CD4-positive, alpha-beta T cell treated with Interleukin-4 for 1 hour (primary cell): ENCODE results near the gene PREPL.
"Not testable (repeated sequence)": the region's sequence is repeated elsewhere in the genome, so short reads cannot be mapped to it uniquely, and the experiment has no call there.

Experiments
- DNase-seq, 2 donors: peaks; one replicate each; pipeline ENCODE4 v3.0.0-alpha.2; 2020 to 2022

The PREPL gene

DNA sequence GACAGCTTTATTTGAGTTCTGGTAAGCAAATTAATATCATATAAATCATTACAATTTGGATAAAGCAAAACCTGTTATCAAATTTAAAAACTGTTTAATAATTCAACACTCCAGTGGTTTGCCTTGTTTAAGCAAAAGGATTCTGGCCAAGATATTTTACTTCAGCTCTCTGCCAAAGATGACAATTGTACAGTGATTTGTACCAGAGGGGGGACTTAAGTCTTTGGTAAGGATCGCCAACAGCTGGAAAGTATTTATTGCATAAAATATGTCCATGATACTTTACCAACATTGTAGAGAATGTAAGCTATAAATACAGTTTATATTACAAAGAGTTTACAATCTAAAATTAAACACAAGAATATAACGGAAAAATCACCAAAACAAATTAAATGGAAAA lies 13.8 kb downstream of the PREPL start:
- DNase-seq, result no peak

GRCh38 chr2:44342854-44343253 lies 18.4 kb downstream of the PREPL start:
- peak; percentile 23 to 39 for DNase-seq

DNA sequence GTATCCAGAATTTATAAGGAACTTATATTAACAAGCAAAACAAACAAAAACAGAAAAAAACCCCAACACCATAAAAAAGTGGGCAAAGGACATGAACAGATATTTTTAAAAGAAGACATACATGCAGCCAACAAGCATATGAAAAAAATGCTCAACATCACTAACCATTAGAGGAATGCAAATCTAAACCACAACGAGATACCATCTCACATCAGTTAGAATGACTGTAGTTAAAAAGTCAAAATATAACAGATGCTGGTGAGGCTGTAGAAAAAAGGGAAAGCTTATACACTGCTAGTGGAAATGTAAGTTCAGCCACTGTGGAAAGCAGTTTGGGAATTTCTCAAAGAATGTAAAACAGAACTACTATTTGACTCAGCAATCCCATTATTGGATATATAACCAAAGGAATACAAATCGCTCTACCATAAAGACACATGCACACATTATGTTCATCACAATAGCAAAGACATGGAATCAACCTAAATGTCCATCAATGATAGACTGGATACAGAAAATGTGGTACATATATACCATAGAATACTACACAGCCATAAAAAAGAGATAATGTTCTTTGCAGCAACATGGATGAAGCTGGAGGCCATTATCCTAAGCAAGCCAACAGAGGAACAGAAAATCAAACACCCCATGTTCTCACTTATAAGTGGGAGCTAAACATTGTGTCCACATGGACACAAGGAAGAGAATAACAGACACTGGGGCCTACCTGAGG lies 25.3 kb downstream of the PREPL start:
- DNase-seq, result no peak

GRCh38 chr2:44333994-44334393 lies 27.3 kb downstream of the PREPL start:
- no peak for DNase-seq

DNA sequence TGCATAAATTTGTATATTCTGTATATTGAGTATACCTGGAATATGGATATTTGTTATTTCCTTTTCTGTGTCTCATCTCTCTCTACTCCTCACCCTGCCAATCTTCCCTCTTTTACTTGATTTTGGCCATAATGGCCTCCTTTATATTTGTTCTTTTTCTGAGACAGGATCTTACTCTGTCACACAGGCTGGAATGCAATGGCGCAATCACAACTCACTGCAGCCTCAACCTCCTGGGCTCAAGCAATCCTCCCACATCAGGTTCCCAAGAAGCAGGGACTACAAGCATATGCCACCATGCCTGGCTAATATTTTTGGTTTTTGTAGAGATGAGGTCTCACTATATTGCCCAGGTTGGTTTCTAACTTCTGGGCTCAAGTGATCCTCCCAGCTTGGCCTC lies 30.5 kb downstream of the PREPL start:
- no peak for DNase-seq

DNA sequence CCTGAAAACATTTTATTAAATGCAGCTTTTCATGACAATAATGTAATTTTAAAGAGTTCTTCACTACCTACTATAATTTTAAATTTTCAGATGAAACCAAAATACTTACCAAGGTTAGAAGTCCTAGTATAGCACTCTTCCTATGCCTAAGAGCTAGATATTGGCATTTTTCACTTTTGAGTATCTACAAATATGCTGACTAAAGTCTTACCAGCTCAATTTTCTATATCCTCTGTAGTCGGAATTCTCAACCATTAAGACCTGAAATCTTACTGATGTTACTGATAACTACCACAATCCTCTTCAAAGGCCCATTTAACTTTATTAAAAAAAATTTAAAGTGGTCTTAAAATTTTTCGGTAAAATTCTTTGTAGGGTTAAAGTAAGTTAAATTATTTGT lies 32.0 kb downstream of the PREPL start:
- no peak for DNase-seq

DNA sequence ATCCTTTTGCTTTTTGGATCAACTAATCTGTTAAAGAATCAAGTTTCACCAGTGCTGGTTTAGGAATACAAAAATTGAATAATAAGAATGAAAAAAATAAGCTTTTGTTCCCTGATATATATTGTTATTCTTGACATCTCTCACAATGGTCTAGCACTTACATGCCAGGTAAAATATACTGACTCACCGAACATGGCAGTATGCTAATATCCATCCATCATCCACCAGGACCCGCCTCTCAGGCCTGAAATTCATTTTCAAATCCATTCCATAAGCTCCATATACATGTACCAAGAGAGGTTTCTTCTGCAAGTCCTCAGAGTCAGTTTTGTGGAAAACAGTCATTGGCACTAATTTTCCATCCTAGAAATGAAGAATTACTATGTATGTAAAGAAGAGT lies 32.5 kb downstream of the PREPL start:
- no peak for DNase-seq

- no peak for DNase-seq
These were observed 34.6 kb downstream of the PREPL start for GRCh38 chr2:44326548-44327264.

DNA sequence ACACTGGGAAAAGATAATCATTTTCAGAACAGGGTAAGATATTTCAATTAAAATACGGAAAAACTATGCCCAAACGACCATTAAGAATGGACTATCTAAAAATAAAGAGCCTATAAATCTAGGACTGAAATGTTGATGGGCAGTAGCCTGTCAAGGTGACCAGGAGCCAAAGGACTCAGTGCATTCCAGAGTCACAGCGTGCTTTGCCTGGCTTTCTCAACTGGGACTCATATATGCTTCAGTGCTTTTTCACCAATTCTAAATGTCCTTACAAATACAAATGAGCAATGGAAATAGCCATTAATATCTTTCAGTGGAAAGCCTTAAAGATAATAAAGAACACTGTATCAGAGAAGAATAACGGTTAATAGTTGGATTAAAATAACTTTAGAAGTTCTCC lies 35.4 kb downstream of the PREPL start:
- no peak for DNase-seq

GRCh38 chr2:44324971-44325426 lies 36.3 kb downstream of the PREPL start:
- DNase-seq, result no peak

GRCh38 chr2:44321360-44321759 lies 39.9 kb downstream of the PREPL start:
- DNase-seq, result no peak

GRCh38 chr2:44320832-44321231 lies 40.5 kb downstream of the PREPL start:
- DNase-seq, result no peak

- no peak for DNase-seq
These were observed 45.3 kb downstream of the PREPL start for GRCh38 chr2:44315945-44316344.

- DNase-seq, result no peak
These were observed 46.9 kb downstream of the PREPL start for GRCh38 chr2:44314362-44314761.

- no peak for DNase-seq
These were observed 51.0 kb downstream of the PREPL start for GRCh38 chr2:44310287-44310686.

- DNase-seq, result no peak
These were observed 55.4 kb downstream of the PREPL start for GRCh38 chr2:44305882-44306281.

DNA sequence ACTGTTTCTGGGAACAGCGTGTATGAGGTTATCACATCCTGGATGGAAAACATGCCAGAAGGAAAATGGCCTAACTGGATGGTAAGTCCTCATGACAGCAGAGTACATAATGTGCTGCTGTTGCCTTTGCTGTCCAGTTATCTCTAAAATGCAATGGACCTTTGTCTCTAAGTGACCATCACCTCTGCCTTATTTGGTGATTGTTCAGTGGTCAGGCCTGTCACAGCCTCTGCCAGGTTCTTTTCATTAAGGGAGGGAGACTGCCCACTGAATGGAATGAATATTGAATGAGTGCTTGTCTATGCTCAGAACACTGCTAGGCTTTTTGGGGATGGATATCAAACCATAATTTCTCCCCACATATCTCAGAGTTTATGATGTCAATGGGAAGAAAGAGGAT lies 57.0 kb downstream of the PREPL start:
- DNase-seq, result no peak

DNA sequence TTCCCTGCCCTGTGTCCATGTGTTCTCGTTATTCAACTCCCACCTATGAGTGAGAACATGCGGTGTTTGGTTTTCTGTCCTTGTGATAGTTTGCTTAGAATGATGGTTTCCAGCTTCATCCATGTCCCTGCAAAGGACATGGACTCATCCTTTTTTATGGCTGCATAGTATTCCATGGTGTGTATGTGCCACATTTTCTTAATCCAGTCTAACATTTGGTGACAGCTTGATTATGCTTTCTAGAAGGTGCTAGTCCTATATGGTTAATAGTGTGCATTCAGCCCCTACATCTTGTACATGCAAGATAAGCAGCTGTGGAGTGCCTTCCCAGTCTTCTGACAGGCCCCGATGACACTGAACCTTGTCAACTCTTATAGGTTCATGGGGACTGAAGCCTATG lies 57.5 kb downstream of the PREPL start:
- not testable (repeated sequence) for DNase-seq

DNA sequence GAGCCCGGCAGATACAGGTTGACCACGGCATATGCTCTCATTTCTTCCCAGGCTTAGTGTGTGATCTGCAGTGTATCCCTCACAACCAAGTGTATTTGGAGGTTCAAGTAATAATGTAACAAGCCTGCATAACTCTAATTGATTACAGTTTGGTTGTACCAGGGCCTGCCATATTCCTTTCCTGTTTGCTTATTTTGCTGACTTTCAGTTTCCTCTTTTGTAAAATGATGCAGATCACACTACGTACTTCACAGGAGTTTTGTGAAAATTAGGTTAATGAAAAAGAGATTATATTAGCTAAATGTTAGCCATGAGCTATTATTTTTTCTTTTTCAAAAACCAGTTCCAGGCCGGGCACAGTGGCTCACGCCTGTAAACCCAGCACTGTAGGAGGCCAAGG lies 60.2 kb downstream of the PREPL start:
- no peak for DNase-seq

DNA sequence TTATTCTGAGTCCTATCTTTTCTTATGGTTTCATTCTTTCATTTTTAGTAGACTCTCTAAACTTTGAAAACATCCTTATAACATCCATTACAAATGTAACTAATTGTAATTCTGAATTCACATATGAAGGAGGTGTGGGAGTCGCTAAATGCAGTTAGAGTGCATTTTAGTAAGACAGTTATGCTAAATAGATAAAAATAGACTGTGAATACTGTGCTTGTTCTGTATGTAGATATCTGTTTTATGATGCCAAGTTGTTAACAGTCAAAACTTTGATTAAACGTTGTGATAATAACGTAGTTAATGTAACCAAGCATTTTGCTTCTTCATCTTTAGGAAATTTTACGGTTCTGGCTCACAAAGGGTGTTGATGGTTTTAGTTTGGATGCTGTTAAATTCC lies 61.7 kb downstream of the PREPL start:
- no peak for DNase-seq

DNA sequence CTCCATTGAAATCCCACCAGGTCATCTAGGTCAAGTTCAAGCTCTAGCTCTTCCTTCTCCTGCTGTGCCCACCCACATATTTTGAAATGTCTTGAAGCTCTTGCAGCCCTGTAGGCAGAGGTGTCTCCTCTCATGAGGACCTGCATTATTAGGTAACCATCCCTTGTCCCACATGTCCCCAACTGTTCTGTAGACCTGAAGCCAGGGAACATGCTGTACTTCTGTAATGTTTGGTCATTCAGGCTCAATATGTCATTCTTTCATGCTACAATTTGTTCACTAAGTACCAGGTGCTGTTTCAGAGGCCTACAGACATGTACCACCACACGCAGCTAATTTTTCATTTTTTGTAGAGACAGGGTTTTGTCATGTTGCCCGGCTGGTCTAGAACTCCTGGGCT lies 63.9 kb downstream of the PREPL start:
- no peak for DNase-seq

GRCh38 chr2:44296653-44297052 lies 64.6 kb downstream of the PREPL start:
- DNase-seq, result no peak

- peak in 1 of 2 donors; percentile 9 for DNase-seq
These were observed 65.5 kb downstream of the PREPL start for GRCh38 chr2:44295633-44296359.

DNA sequence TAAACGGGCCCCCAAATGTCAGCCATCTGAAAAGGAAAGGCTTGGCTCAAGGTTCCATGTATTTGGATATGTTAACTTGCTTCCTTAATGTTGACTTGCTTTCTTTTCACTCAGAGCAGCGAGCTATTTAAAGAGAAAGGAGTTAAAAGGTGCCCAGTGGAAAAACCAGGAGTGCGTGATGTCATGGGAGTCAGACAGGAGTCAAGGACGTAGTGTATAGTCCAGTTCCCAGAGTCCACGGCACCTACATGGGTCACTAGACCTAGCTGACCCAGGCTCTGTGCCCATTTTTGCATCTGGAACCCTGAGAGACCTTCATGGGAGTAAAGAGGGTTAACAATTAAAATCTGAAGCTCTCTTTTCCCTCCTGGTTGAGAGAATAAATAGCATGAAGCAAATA lies 66.2 kb downstream of the PREPL start:
- no peak for DNase-seq
